Testis (tissue), 3 donors: ENCODE results near the gene PNMA8B. TPM values are rescaled to one million over a fixed set of nuclear protein-coding genes. Genes with fewer than 3 reads are reported as not detected.

Experiments used
- DNase-seq: peaks from one replicate; pipeline ENCODE4 v3.0.0-alpha.2; 2019
- H3K27ac ChIP-seq, 2 donors: fragments of 200-600 bp; sonication (generic); one replicate each; pipeline ENCODE4 v1.5.1; 2019
- H3K27me3 ChIP-seq: fragments of 200-600 bp; sonication (generic); one replicate; pipeline ENCODE4 v1.5.1; 2019
- H3K36me3 ChIP-seq: fragments of 200-600 bp; sonication (generic); one replicate; pipeline ENCODE4 v1.5.1; 2017; ENCODE audit warnings: low read depth; ENCODE audit errors: missing control alignments
- H3K4me1 ChIP-seq: fragments of 200-600 bp; sonication (generic); one replicate; pipeline ENCODE4 v1.5.1; 2019
- H3K4me3 ChIP-seq, 2 donors: fragments of 200-600 bp; sonication (generic); one replicate each; pipeline ENCODE4 v1.5.1; 2017 to 2019
- H3K9me3 ChIP-seq: fragments of 200-600 bp; sonication (generic); one replicate; pipeline ENCODE4 v1.5.1; 2017
- POLR2A ChIP-seq: fragments of 450-650 bp; IDR thresholded peaks from one replicate; pipeline ENCODE4 v1.6.1; 2017; ENCODE audit warnings: antibody characterized with exemption, mild to moderate bottlenecking, moderate library complexity
- WGBS, 2 donors: methylation state at CpG; one replicate each; pipeline ENCODE4 v1.1.5; 2018; 5-methylcytosine and 5-hydroxymethylcytosine counted together
- intact Hi-C: fragments of 100-400 bp; cut with DNase I; formaldehyde crosslinking; loops from one replicate; pipeline ENCODE4 v1.15.1; 2023; ENCODE audit warnings: low total_unique reads
- polyA plus RNA-seq: library from polyadenylated mRNA; stranded (reverse); fragments of 350-450 nt; fragmentation: Illumina TruSeq; extraction: RNeasy Lipid Tissue Mini Kit (QIAGEN cat#74804); gene quantifications from one replicate; pipeline ENCODE4 v1.2.3, GENCODE V29; 2014; ENCODE audit warnings: low read depth, low replicate concordance; ENCODE audit not compliant: insufficient read depth
- total RNA-seq, 2 donors: library from RNA; depleted of rRNA; stranded (reverse); fragments of >200 nt; gene quantifications; one replicate each; pipeline ENCODE4 v1.2.3, GENCODE V29; 2016
- TF ChIP-seq, protein P1 (sequence below), 3 experiments: fragments of 450-650 bp in 2 of 3; fragments of 200-600 bp in 1 of 3; sonication (generic) in 1 of 3; IDR thresholded peaks; one replicate each; pipeline ENCODE4 v1.5.1; 2016 to 2019; ENCODE audit warnings: antibody characterized with exemption in 3 of 3, mild to moderate bottlenecking in 2 of 3, moderate library complexity in 1 of 3

The PNMA8B gene
- total and polyA plus RNA-seq, 3 donors from 2014 or later = 1.6 to 3.1 (median 3.1) TPM

GRCh38 chr19:46514589-46515289 is 19.1 kb upstream of the PNMA8B start:
- intact Hi-C loops = no loop called here
- Histone ChIP-seq H3K4me3 (no peak overlapping the region), H3K27me3 (no peaks in the 10 kb centered on the region), H3K27ac (no peak overlapping the region), H3K9me3 (no peaks in the 10 kb centered on the region), H3K4me1 (peaks cover 5% of the 10 kb centered on the region), H3K36me3 (no peaks in the 10 kb centered on the region)
- TF ChIP-seq, protein P1, sequence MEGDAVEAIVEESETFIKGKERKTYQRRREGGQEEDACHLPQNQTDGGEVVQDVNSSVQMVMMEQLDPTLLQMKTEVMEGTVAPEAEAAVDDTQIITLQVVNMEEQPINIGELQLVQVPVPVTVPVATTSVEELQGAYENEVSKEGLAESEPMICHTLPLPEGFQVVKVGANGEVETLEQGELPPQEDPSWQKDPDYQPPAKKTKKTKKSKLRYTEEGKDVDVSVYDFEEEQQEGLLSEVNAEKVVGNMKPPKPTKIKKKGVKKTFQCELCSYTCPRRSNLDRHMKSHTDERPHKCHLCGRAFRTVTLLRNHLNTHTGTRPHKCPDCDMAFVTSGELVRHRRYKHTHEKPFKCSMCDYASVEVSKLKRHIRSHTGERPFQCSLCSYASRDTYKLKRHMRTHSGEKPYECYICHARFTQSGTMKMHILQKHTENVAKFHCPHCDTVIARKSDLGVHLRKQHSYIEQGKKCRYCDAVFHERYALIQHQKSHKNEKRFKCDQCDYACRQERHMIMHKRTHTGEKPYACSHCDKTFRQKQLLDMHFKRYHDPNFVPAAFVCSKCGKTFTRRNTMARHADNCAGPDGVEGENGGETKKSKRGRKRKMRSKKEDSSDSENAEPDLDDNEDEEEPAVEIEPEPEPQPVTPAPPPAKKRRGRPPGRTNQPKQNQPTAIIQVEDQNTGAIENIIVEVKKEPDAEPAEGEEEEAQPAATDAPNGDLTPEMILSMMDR (IDR thresholded peaks at IDR 0.05) = no peak
- no peak for TF ChIP-seq POLR2A
- DNase-seq = no peak
- WGBS, 2 donors = 74 to 77% methylated on average over 12 to 13 of the region's 13 CpGs

DNA sequence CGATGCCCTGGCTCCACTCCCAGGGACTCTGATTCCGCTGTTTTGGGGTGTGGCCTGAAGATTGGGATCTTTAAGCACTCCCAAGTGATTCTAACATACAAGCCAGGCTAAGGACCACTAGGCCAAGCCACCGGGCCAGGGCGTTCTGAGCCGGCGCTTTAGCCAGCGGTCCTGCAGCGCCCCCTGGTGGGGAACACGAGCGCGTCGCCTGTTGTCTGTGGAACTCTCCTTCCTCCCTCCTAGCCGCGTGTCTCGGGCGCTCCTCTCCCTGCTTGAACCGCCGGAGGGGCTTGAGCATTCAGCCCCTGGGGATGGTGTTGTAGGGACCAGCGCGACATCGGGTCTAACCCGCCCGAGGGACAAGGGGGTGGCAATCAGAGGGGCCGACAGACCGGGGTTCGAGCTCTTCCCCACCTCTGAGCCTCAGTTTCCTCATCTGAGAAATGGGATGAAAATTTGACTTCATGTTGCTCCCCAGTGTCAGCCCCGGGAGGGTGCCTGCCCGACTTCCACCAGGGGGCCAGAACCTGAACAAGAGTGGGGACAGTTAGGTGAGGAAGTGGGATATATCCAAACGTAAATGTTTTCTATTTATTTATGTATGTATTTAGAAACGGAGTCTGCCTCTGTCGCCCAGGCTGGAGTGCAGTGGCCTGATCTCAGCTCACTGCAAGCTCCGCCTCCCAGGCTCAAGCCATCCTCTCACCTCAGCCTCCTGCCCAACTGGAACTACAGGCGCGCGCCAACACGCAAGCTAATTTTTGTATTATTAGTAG is 18.0 kb upstream of the PNMA8B start:
- Histone ChIP-seq H3K27ac (no peak overlapping the region), H3K9me3 (no peaks in the 10 kb centered on the region), H3K36me3 (no peaks in the 10 kb centered on the region), H3K4me1 (peaks cover 5% of the 10 kb centered on the region), H3K4me3 (no peak overlapping the region), H3K27me3 (no peaks in the 10 kb centered on the region)
- TF ChIP-seq POLR2A = no peak
- TF ChIP-seq, protein P1 (IDR thresholded peaks at IDR 0.05) = peak; percentile 98
- intact Hi-C loops = no loop called here
- peak; percentile 83 for DNase-seq
- 20 to 27% methylated on average over 15 to 36 of the region's 36 CpGs for WGBS, 2 donors

DNA sequence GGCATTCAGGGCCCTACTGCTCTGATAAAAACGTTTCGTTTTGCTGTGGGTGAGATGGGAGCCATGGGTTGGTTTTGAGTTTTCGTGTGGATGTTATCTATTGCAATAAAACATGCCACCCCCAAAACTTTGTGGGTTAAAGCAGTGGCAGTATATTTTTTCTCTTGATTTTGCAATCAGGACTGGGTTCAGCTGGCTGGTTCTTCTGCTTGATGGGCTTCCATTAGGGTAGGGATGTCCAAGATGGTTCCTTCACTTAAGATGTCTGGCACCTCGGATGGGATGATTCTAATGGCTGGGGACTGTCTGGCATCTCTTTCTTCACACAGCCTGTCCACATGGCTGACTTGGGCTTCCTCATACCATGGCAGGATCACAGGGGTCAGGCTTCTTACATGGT is 15.6 kb upstream of the PNMA8B start:
- WGBS, 2 donors = 81 to 90% methylated on average over 3 to 4 of the region's 4 CpGs
- H3K4me1 ChIP-seq = peaks cover 5% of the 10 kb centered on the region
- intact Hi-C loops = no loop called here
- H3K27me3 ChIP-seq = no peaks in the 10 kb centered on the region
- no peak for TF ChIP-seq POLR2A
- TF ChIP-seq, protein P1 (IDR thresholded peaks at IDR 0.05) = no peak
- no peaks in the 10 kb centered on the region for H3K9me3 ChIP-seq
- DNase-seq = no peak
- no peak overlapping the region for H3K27ac ChIP-seq
- H3K4me3 ChIP-seq = no peak overlapping the region
- H3K36me3 ChIP-seq = no peaks in the 10 kb centered on the region

- Histone ChIP-seq H3K4me1 (no peaks in the 10 kb centered on the region), H3K36me3 (no peaks in the 10 kb centered on the region), H3K27me3 (no peaks in the 10 kb centered on the region), H3K9me3 (no peaks in the 10 kb centered on the region), H3K27ac (no peak overlapping the region), H3K4me3 (no peak overlapping the region)
- DNase-seq = no peak
- TF ChIP-seq POLR2A = no peak
- TF ChIP-seq, protein P1 (IDR thresholded peaks at IDR 0.05) = no peak
- intact Hi-C loops = no loop called here
- 65 to 76% methylated on average over 2 of the region's 2 CpGs for WGBS, 2 donors
Observed at GRCh38 chr19:46508206-46508605, 12.5 kb upstream of the PNMA8B start.
